GM12872 (cell line): Measurements from ENCODE around the gene TBC1D13.

Source experiments
- TF ChIP-seq, protein P1 (sequence below): IDR thresholded peaks from 3 replicates; pipeline ENCODE4 v1.5.1; 2011; ENCODE audit warnings: low read depth, mild to moderate bottlenecking, low read length, moderate library complexity; ENCODE audit not compliant: insufficient read depth

Gene TBC1D13

GRCh38 chr9:128771745-128772519 lies 15.1 kb upstream of the TBC1D13 start, which contains the start of gene ZER1:
Gene ZER1, minus strand, starts transcription at chr9:128771927. Its CDS starts 16,362 bp downstream, at chr9:128755565.
- TF ChIP-seq, protein P1, sequence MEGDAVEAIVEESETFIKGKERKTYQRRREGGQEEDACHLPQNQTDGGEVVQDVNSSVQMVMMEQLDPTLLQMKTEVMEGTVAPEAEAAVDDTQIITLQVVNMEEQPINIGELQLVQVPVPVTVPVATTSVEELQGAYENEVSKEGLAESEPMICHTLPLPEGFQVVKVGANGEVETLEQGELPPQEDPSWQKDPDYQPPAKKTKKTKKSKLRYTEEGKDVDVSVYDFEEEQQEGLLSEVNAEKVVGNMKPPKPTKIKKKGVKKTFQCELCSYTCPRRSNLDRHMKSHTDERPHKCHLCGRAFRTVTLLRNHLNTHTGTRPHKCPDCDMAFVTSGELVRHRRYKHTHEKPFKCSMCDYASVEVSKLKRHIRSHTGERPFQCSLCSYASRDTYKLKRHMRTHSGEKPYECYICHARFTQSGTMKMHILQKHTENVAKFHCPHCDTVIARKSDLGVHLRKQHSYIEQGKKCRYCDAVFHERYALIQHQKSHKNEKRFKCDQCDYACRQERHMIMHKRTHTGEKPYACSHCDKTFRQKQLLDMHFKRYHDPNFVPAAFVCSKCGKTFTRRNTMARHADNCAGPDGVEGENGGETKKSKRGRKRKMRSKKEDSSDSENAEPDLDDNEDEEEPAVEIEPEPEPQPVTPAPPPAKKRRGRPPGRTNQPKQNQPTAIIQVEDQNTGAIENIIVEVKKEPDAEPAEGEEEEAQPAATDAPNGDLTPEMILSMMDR = no peak

DNA sequence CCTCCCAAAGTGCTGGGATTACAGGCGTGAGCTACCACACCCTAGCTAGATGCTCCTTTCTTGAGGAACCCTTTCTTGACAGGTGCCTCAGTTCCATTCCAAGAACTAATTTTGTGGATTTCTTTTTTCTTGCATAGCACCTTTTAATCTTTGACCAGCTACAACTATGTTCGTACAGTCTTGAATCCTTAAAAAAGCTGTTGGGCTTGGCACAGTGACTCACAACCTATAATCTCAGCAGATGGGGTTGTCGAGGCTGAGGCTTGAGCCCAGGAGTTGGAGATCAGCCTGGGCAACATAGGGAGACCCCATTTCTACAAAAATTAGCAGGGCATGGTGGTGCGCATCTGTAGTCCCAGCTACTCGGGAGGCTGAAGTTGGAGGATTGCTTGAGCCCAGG lies 14.0 kb upstream of the TBC1D13 start:
- TF ChIP-seq, protein P1 = no peak

DNA sequence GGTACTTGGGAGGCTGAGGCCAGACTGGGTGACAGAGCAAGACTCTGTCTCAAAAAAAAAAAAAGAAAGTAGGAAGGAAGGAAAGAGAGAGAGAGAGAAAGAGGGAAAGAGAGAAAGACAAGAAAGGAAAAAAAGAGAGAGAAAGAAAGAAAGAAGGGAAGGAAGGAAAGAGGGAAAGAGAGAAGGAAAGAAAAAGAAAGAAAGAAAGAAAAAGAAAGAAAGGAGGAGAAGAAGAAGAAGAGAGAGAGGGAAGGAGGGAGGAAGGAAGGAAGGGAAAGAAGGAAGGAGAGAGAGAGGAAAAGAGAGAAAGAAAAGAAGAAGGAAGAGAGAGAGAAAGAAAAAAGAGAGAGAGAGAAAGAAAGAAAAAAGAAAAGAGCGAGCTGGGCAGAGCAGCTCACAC lies 12.2 kb upstream of the TBC1D13 start:
- TF ChIP-seq, protein P1 = no peak

DNA sequence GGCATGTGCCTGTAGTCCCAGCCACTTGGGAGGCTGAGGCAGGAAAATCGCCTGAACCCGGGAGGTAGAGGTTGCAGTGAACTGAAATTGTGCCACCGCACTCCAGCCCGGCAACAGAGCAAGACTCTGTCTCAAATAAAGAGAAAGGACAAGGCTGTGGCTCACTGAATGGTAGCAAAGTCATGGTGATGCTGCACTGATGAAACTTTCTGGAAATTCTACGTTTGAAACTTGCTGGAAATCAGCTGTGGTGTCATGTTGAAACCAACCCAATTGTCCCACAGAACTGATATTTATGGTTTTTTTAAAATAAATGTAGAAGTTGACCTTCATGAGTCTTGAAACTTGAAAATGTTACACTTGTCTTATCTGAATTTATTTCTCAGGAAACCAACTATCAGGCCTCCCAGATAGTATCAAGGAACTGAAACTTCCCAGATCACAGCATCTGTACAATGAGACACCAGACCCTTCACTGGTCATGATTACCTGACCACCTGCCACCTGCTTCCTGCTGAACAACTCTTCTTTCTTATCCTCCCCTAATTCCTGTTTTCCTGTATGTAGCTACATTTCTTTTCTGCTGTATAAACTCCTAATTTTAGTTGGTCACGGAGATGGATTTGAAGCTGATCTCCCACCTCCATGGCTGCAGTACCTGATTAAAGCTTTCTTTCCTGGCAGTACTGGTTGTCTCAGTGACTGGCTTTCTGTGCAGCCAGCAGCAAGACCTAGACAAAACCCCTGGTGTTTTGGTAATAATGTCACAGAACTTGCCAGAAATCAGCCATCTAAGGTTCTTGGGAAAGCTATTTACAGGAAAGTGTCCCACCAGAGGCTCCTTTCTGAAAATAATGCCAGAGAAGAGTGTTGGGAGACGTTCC lies 5.6 kb upstream of the TBC1D13 start:
- TF ChIP-seq, protein P1 = no peak

- TF ChIP-seq, protein P1 = no peak
Observed at GRCh38 chr9:128782669-128783068, 4.4 kb upstream of the TBC1D13 start.

DNA sequence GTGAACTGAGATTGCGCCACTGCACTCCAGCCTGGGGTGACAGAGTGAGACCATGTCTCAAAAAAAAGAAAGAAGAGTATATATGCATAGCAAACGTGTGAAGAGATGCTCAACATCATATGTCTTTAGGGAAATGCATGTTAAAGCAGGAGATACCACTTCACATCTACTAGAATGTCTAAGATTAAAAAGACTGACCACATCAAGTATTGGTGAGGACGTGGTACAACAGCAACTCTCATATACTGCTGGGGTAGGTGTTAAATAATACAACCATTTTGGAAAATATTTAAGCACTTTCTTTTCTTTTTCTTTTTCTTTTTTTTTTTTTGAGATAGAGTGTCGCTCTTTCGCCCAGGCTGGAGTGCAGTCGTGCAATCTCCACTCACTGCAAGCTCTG lies 1.6 kb upstream of the TBC1D13 start:
- TF ChIP-seq, protein P1 = no peak

DNA sequence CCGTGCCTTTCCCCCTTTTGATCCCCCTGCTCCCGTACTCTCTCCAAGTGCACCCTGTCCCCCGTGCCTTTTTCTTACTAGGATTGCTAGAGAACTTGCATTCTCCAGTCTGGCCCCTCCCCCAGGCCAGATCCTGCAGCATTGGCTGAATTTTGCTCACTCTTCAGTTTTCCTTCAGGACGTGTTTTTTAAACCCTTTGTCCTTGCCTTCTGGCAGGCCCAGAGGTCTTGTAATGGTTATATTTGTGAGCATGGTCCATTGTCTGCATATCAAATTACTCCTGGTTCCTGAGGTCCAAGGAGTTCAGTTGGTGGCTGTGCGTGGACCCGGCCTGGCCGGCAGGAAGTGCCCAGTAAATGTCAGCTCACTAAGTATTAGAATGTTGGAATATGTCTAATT lies 606 bp downstream of the TBC1D13 start:
- TF ChIP-seq, protein P1 = no peak
